GM13976 (cell line): ENCODE results near the gene DYNLT1.
"Not testable (repeated sequence)": the region's sequence is repeated elsewhere in the genome, so short reads cannot be mapped to it uniquely, and the experiment has no call there.

Source experiments
- DNase-seq: peaks from one replicate; pipeline ENCODE4 v3.0.0; 2012; ENCODE audit warnings: low spot score
- in situ Hi-C: fragments of 300-500 bp; cut with MboI; formaldehyde crosslinking; loops from one replicate; pipeline ENCODE4 v1.12.0; 2022; ENCODE audit warnings: low sequenced_read_pairs, mixed read lengths, inconsistent platforms; ENCODE audit not compliant: unreplicated experiment
- TF ChIP-seq, protein P1 (sequence below): IDR thresholded peaks from 2 replicates; pipeline ENCODE4 v1.5.1; 2012; ENCODE audit warnings: borderline replicate concordance, mild to moderate bottlenecking; ENCODE audit not compliant: insufficient read depth; ENCODE audit errors: extremely low read depth, missing control alignments, control extremely low read depth

The DYNLT1 gene

DNA sequence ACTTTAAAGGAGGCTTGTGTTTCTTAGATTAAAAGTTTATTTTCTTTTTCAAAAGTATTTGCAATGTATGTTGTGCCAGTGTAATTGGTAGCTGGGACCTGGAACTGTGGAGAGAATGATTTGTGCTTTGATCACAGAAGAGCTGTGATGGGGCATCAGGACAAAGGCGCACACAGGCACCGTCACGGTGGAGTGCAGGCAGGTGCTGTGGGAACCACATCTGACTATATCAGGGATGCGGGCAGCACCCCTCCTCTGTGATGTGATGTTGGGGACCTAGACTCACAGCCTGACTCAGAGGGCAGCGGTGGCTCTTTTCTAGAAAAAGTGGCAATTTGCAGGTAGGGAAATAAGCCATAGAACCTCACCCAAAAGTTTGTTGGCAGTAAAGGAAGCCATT is 39.8 kb upstream of the DYNLT1 start:
- no peak for DNase-seq
- in situ Hi-C loops, result no loop called here
- TF ChIP-seq, protein P1, sequence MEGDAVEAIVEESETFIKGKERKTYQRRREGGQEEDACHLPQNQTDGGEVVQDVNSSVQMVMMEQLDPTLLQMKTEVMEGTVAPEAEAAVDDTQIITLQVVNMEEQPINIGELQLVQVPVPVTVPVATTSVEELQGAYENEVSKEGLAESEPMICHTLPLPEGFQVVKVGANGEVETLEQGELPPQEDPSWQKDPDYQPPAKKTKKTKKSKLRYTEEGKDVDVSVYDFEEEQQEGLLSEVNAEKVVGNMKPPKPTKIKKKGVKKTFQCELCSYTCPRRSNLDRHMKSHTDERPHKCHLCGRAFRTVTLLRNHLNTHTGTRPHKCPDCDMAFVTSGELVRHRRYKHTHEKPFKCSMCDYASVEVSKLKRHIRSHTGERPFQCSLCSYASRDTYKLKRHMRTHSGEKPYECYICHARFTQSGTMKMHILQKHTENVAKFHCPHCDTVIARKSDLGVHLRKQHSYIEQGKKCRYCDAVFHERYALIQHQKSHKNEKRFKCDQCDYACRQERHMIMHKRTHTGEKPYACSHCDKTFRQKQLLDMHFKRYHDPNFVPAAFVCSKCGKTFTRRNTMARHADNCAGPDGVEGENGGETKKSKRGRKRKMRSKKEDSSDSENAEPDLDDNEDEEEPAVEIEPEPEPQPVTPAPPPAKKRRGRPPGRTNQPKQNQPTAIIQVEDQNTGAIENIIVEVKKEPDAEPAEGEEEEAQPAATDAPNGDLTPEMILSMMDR, result no peak

DNA sequence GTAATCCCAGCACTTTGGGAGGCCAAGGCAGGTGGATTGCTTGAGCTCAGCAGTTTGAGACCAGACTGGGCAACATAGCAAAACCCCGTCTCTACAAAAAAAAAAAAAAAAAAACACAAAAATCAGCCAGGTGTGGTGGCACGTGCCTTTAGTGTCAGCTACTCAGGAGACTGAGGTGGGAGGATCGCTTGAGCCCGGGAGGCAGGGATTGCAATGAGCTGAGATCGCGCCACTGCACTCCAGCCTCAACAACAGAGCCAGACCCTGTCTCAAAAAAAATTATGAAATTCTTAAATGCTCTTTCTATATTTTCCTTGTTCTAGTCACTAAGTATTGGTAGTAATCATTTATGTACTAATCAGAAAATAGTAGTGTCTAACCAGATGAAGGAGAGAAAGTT is 35.9 kb upstream of the DYNLT1 start:
- in situ Hi-C loops, result no loop called here
- no peak for DNase-seq
- TF ChIP-seq, protein P1, result no peak

DNA sequence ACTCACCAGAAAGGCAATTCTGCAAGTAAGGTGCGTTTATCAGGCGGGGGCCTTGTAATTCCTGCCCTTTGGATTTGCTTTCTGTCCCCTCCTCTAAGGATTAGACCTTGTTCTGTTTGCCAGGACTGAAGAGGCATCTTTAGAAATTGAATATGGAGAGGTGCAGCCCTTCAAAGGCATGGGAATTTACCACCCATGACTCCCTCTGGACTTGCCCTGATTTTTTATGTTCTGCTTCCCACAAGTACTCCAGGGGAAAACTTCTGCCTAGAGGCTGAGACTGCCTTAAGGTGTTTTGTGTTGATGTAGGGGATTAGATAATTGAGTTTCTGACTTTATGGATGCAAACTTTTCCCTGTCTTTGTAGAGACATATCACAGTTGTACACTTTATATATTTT is 35.5 kb upstream of the DYNLT1 start:
- TF ChIP-seq, protein P1, result no peak
- in situ Hi-C loops, result no loop called here

DNA sequence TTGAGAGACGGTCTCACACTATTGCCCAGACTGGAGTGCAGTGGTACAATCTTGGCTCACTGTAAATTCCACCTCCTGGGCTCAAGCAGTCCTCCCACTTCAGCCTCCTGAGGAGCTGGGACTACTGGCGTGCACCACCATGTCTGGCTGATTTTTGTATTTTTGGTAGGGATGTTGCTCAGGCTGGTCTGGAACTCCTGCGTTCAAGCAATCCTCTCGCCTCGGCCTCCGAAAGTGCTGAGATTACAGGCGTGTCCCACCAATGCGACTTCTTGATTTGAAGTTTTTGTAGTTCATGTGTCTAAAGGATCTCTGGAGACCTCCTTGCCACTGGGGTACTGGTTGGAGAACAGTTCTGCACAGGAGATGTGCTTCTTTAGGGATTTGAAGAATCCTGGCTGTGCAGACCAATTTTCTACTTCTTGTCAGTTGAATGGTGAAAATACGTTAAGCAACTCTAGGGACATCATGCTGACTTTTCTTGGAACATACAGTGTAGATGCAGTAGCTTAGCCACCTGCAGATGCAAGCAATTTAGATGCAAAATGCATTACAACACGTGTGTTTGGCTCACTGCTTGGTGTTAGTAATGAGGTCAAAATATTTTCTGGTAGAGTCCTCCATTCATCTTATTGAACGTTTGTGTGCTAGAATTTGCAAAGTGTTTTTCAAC is 33.5 kb upstream of the DYNLT1 start:
- TF ChIP-seq, protein P1, result no peak
- in situ Hi-C loops, result no loop called here
- no peak for DNase-seq

More for the DNA sequence above, 35.5 kb upstream of the DYNLT1 start:
- DNase-seq, result no peak

DNA sequence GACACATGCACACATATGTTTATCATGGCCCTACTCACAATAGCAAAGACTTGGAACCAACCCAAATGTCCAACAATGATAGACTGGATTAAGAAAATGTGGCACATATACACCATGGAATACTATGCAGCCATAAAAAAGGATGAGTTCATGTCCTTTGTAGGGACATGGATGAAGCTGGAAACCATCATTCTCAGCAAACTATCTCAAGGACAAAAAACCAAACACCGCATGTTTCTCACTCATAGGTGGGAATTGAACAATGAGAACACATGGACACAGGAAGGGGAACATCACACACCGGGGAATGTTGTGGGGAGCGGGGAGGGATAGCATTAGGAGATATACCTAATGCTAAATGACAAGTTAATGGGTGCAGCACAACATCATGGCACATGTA is 32.6 kb upstream of the DYNLT1 start:
- DNase-seq, in situ Hi-C loops: not testable (repeated sequence)

DNA sequence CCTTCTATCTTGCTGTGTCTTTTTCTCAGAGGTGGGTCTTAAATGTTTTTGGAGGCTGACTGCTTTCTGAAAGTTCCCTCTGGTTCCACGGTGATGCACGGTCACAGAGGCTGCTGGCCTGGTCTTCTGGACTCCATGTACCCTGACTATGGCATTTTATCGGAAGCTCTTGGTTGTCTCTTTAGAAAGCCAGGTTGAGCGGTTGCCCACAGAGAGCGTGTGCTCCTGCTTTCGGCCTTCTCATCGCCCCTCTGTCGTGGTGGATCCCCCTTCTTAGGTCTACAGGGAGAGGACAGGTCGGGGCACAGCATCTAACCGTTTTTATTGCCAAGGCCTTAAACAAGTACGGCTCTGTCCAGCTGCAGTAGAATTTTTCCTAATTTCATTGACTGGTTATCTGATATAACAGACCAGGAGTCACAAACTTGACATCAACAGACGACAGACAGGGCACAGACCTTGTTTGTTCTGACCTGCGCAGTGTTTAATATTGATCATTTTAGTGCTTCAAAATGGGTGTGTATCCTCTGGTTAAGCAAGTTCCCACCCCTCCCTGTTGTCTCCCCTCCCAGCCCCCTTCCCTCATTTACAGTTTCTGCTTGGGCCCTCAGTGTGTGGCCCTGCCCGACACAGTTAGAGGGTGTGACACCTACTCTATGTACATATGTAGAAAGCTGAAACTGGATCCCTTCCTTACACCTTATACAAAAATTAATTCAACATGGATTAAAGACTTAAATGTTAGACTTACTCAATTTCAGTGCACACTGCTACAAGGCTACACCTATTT is 30.0 kb upstream of the DYNLT1 start:
- TF ChIP-seq, protein P1, result no peak
- in situ Hi-C loops, result no loop called here
- no peak for DNase-seq

DNA sequence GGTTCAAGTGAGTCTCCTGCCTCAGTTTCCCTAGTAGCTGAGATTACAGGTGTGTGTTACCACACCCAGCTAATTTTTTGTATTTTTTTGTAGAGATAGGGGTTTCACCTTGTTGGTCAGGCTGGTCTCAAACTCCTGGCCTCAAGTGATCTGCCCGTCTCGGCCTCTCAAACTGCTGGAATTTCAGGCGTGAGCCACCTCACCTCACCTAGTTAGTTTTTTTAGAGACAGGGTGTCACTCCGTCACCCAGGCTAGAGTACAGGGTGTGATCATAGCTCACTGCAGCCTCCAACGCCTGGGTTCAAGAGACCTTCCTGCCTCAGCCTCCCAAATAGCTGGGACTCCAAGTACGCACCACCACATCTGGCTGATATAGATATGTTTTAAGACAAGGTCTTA is 28.2 kb upstream of the DYNLT1 start:
- in situ Hi-C loops, result no loop called here
- no peak for DNase-seq
- TF ChIP-seq, protein P1, result no peak

DNA sequence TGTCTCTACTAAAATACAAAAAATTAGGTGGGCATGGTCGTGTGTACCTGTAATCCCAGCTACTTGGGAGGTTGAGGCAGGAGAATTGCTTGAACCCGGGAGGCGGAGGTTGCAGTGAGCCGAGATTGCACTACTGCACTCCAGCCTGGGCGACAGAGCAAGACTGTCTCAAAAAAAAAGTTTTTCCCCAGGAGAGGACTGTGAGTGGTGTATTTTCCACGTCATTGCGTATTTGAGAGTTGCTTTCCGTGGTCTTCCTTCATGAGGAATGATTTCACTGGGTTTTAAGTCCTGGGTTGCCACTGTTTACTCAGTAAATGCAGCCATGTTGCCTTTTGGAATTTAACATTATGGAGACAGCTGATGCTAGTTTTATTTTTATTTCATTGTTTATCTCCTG is 27.6 kb upstream of the DYNLT1 start:
- DNase-seq, in situ Hi-C loops: not testable (repeated sequence)
